GM18861 (cell line): ENCODE data around the gene TNFRSF9.
"Not testable (repeated sequence)": the region's sequence is repeated elsewhere in the genome, so short reads cannot be mapped to it uniquely, and the experiment has no call there.

Source experiments
- ATAC-seq: cut with Tn5 transposase; IDR thresholded peaks from one replicate; pipeline ENCODE4 v1.9.1; 2021; ENCODE audit not compliant: unreplicated experiment

TNFRSF9 gene

GRCh38 chr1:7940745-7941436 lies at the start of gene TNFRSF9:
TSS of gene TNFRSF9 (minus strand) at chr1:7940839. CDS start at chr1:7939994, 845 bp downstream.
- ATAC-seq = no peak

GRCh38 chr1:7989762-7990428 lies 49.3 kb upstream of the TNFRSF9 start:
- no peak for ATAC-seq

- no peak for ATAC-seq
Observed at GRCh38 chr1:7988576-7988975, 47.9 kb upstream of the TNFRSF9 start.

GRCh38 chr1:7987528-7987927 lies 46.9 kb upstream of the TNFRSF9 start:
- no peak for ATAC-seq

- ATAC-seq = no peak
Observed at GRCh38 chr1:7985851-7986612, 45.4 kb upstream of the TNFRSF9 start.

- ATAC-seq = no peak
Observed at GRCh38 chr1:7984811-7985210, 44.2 kb upstream of the TNFRSF9 start.

DNA sequence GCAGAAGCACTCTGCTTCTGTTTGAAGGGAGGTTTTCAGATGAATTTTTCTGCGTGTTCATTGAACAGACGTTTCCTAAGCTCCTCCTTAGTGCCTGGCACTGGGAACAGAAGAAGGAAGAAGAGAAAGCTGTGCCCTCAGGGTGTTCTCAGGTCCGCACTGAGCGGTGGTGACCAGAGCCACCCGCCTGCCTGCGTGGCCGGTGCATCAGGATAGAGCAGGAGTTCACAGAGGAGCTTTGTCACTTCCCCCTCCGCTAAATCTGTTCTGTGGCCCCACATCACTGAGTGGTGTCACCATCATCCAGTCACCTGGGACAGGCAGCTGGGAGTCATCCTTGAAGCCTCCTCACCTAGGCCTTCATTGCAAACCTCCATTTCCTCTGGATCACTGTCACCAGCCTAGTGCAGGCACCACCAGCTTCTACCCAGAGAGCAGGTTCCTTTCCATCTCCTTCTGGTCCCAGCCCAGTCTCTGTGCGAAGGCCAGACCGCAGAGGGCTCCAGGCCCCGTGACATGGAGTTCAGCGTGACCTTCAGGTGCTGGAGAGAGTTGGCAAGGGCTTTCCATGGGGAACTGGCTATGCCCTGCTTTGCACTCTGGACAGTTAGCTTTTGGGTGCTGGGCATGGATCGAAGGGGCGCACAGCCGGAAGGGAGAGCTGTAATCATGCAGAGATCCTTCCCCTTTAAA lies 42.6 kb upstream of the TNFRSF9 start:
- no peak for ATAC-seq

- ATAC-seq = no peak
Observed at GRCh38 chr1:7980984-7981383, 40.3 kb upstream of the TNFRSF9 start.

DNA sequence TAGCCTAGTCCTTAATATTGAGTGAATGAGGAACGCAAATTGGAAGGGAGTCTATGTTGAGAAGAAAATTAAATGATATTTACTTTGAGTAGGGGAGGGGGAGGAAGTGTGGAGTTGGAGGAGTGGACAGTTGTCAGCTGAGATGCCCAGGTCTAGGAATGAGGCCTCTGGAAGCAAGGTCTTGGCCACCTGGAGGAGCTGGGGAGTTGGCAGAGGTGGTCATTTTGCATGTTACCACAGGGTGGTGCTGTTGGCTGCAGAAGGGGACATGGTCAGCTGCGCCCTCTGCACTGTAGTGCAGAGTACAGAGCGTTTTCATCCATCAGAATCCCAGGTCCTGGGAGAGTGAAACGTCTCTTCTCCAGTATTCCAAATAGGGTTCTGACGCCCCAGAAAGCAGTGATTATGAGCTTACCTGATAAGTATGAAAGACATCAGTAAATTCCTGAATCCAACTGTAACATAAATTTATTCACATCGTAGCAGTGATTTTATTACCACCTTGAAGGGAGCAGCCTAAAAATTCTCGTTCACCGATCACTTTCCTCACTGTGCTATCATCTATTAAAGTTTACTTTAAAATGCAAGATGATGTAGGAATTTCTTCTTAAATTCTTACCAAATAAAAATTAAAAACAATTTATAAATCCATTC lies 34.7 kb upstream of the TNFRSF9 start:
- no peak for ATAC-seq

- no peak for ATAC-seq
Observed at GRCh38 chr1:7973086-7973485, 32.4 kb upstream of the TNFRSF9 start.

DNA sequence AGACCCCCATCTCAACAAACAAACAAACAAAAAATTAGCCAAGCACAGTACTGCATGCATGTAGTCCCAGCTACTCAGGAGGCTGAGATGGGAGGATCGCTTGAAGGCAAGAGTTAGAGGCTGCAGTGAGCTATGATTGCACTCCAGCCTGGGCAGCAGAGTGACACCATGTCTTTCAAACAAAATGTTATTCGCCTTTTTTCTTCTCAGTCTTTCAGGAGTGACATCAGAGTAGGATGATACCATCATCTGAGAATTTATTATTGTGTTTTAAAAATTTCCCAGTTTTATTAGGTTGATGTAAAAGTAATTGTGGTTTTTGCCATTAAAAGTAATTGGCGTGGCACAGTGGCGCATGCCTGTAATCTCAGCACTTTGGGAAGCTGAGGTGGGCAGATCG lies 31.6 kb upstream of the TNFRSF9 start:
- no peak for ATAC-seq

DNA sequence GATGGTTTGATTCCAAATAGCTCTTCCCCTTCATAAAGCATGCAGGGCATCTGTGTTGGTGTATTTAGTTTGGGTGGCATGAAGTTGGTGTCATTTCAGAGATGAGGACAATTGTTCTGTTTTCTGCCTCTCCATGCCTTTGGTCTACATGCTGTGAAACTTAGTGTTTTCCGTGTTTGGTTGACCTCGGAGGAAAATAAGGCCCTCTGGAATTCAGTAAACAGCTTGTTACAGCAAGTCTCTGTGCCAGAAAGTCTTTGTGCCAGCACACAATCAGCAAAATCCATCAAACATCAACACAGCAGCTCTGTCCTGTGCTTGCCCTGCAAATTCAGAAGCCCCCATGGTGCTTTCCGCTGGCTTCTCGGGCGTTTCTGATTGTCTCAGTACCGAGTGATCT lies 30.4 kb upstream of the TNFRSF9 start:
- no peak for ATAC-seq

DNA sequence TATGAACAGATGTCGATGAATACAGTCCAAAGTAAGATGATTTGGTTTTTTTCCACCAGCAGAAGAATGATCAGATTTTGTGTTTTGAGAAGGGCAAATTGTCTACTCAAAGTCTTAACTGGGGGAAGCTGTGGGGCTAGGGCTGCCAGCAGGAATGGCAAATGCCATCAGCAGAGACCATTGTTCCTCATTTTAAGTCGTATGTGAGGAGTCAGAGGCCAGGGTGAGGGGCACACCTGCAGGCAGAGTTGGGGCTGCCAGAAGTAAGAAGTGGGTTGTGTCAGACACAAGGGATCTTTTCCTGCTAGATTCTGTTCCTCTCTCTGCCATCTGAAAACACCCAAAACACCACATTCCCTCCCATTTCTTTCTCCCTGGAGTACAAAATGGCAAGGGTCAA lies 29.6 kb upstream of the TNFRSF9 start:
- ATAC-seq = no peak

- no peak for ATAC-seq
Observed at GRCh38 chr1:7967651-7968050, 27.0 kb upstream of the TNFRSF9 start.

DNA sequence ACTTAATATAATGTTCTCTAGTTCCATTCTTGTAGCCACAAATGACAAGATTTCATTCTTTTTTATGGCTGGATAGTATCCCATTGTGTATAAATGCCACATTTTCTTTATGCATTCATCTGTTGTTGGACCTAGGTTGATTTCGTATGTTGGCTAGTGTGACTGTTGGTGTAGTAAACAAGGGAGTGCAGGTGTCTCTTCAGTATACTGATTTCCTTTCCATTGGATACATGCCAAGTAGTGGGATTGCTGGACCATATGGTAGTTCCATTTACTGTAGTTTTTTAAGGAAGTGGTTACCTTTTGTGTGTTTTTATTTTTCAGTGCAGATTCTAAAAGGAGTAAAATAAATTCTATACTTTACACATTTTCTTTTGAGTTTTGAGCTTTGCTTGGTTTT lies 26.6 kb upstream of the TNFRSF9 start:
- ATAC-seq = no peak

DNA sequence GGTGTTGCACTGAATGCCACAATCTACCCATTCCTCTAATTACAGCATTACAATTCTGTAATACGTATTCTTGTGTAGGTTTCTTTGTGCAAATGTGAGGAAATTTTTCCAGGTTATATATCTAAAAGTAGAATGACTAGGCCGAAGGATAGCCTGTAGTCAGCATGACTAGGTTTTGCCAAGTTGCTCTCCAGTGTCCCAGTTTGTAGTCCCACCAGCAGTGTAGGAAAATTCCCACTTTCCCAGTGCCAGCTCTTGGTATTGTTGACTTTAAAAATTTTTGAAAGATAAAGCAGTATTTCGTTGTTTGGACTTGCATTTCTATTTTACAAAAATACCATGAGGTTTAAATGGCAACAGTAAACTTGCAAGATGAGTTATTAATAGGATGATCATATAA lies 23.8 kb upstream of the TNFRSF9 start:
- ATAC-seq = no peak

GRCh38 chr1:7963841-7964240 lies 23.2 kb upstream of the TNFRSF9 start:
- ATAC-seq = not testable (repeated sequence)

- ATAC-seq = not testable (repeated sequence)
Observed at GRCh38 chr1:7963378-7963730, 22.7 kb upstream of the TNFRSF9 start.

DNA sequence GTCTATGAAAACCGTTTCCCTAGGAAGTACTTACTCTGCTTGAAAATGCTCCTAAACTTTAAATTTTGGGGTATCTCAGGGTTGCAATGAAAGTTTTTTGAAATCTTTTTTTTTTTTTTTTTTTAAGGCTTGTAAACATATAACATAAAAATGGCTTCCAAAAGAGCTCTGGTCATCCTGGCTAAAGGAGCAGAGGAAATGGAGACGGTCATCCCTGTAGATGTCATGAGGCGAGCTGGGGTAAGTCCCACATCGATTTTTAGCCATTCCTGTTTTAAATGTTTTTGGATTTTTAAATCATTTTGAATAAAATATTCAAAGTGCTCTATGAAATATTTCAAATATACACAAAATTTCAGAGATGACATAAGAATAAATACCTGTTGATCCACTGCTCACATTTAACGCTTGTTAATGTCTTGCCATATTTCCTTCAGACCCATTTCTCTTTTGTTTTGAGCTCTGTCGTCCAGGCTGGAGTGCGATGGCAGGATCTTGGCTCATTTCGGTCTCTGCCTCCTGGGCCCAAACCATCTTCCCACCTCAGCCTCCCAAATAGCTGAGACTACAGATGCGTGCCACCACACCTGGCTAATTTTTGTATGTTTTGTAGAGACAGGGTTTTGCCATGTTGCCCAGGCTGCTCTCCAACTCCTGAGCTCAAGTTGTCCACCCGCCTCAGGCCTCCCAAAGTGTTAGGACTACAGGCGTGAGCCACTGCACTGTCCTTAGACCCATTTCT lies 22.2 kb upstream of the TNFRSF9 start:
- no peak for ATAC-seq

- ATAC-seq = peak; percentile 8
Observed at GRCh38 chr1:7962014-7962335, 21.3 kb upstream of the TNFRSF9 start.
